ENCODE results near the gene TM9SF2.
A peak's percentile ranks its signal among the peaks of the same experiment; 100 is the strongest.

Gene TM9SF2

DNA sequence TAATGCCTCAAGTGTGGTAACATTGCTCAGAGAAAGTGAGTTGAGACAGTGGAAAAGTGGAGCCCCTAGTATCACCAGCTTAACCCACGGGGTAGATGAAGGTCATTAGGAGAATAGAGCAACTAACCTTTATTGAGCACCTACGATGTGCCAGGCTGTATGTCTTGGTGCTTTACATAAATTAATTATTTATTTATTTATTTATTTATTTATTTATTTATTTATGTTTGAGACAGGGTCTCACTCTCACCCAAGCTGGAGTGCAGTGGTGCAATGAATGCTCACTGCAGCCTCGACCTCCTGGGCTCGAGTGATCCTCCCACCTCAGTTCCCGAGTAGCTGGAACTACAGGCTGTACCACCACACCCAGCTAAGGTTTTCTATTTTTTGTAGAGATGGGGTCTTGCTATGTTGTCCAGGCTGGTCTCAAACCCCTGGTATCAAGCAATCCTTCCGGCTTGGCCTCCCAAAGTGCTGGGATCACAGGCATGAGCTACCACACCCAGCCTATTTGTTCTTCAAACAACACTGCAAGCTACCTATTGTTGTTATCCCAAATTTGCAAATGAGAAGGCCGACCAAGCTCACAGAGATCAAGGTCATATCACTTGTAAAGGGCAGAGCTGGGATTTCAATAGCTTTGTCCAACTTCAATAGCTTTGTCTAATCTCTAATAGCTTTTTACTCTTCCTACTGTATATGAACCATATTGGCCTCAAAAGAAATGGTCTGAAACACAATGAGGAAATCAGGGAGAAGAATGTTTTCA, 79.4 kb downstream of the TM9SF2 start:
- no peak for DNase-seq

DNA sequence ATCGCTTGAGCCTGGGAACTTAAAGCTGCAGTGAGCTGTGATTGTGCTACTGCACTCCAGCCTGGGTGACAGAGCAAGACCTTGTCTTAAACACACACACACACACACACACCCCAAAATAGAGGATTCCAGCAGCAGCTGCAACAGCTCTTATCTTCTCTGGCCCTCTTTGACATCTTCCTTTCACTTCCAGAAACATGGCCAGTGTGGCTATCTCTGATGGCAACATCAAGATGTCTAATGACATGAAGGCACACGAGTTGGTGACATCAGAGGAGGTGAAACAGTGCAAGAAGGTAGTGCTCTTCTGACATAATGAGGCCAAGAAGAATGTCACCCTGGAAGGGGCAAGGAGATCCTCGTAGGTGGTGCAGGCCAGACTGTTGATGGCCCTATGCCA, 81.2 kb downstream of the TM9SF2 start:
- no peak for DNase-seq

DNA sequence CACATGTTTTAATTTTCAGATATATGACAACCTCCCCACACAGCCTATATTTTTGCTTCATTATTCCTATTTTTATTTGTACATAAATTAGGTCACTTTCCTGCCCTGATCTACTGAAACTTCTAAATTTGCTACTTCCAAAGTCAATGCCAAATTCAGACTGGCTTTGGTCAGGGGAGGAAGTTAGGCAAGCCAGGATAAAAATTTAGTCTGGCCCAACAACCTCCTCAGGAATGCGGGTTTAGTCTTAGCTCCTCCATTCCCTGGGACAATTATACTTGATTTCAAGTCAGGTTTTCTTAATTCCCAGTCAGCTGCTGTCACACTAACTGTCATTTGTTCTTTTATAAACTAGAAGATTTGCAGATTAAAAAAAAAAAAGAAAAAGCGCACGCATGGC, 84.3 kb downstream of the TM9SF2 start:
- no peak for DNase-seq

DNA sequence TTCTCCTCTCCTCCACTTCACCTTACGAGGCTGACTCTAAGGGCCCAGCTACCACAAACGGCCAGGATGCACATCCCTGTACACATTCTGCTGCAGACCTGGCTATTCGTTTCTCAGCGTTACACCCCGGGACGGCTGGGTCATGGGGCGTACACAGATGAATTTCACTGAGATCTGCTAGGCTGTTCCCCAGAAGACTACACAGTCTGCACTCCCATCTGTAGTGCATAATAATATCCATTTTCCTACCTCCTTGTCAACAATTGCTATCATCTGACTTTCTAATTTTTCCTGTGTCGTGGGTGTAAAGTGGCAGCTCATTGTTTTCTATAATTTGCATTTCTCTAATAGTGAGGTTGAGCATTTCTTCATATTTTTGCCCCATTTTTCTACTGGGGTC, 85.7 kb downstream of the TM9SF2 start:
- no peak for DNase-seq

DNA sequence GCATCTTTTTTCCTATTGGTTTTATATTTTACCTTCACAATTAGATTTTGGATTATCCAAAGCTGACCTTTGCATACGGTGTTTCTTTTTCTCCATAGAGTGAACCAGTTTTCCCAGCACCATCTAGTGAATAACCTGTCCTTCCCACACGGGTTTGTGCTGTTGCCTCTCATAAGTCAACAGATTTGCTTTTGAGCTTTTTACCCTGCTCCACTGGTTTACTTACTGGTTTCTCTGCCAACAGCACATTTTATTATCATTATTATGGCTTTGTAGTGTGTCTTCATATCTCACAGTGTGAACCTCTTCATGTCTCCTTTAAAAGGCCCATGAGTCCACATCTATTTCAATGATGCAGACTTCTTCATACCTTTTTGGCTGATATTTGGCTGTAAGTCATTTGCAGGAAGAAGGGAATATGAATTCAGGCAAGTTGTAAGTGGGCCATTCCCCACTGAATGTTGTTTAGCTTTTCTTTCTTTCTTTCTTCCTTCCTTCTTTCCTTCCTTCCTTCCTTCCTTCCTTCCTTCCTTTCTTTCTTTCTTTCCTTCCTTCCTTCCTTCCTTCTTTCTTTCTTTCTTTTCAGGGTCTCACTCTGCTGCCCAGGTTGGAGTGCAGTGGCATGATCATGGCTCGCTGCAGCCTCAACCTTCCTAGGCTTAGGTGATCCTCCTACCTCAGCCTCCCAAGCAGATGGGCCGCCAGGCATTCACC, 86.8 kb downstream of the TM9SF2 start:
- no peak for DNase-seq

DNA sequence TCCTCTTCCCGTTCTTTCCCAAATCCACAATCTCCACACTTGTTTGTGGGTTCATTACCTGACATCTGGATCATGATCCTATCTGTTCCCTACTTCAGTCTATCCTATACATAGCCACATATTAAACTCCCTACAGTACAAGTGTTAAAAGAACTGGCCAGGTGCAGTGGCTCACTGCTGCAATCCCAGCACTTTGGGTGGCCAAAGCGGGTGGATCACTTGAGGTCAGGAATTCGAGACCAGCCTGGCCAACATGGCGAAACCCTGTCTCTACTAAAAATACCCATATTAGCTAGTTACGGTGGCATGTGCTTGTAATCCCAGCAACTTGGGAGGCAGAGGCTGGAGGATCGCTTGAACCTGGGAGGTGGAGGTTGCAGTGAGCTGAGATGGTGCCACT, 88.3 kb downstream of the TM9SF2 start:
- no peak for DNase-seq

DNA sequence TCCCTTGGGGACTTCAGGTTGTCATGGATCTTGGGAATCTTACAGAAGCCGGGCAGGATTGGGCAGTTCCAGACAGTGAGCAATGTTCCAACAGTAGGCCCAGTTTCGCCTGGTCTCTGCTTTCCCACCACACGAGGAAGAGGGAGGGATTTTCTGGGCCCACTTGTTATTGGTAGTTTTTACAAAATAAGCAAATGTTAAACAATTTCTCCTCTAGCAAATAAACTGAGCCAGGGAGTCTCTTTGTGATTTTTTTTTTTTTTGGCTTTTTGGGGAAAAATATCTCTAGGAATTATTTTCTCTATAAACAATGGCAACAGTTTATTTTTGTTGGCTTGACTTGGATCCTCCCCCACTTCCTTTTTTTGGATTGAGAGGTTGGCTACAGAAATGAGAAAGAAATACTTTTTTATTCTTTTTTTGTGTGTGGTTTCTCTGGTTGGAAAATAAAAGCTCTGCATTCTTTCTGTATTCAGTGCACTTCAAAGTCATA, 89.3 kb downstream of the TM9SF2 start:
- no peak for DNase-seq

DNA sequence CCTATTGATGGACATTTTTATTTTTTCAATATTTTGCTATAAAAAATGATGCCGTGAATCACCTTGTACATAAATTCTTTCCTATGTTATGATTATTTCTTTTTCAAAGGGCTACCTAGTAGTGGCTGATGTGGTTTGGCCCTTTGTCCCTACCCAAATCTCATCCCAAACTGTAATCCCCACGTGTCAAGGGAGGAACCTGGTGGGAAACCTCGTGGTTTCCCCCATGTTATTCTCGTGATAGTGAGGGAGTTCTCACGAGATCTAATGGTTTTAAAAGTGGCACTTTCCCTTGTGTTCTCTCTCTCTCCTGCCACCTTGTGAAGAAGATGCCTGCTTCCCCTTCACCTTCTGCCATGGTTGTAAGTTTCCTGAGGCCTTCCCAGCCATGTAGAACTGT, 94.9 kb downstream of the TM9SF2 start:
- no peak for DNase-seq

DNA sequence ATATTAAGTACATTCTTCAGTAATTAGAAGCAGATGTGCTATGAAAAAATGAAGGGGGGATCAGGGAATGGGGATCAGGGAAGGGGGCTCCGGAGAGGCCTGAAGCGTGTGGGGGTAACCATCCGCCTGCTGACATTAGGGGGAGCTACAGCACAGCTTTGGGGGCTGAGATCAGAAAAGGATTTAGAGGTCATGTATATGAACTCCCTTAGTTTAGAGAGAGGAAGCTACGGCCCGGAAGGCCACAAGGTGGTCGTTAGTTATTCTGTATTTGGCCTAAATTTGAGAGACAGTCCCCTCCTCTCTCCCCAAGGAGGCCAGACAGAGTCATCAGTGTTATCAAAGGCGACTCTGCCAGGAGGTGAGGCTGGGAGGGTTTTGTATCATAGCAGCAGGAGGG, 99.0 kb downstream of the TM9SF2 start:
- no peak for DNase-seq

DNA sequence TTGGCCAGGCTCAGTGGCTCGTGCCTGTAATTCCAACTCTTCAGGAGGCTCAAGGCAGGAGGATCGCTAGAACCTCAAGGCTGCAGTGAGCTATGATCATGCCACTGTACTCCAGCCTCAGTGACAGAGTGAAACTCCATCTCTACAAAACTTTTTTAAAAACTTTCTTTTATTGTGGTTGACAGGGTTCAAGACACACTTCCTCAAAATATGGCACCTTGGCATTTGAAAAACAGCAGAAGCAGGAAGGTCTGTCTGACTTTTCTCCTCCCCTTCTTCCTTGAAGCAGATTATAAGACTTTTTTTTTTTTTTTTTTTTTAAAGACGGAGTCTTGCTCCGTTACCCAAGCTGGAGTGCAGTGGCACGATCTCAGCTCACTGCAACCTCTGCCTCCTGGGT, 100.3 kb downstream of the TM9SF2 start:
- DNase-seq: no peak

DNA sequence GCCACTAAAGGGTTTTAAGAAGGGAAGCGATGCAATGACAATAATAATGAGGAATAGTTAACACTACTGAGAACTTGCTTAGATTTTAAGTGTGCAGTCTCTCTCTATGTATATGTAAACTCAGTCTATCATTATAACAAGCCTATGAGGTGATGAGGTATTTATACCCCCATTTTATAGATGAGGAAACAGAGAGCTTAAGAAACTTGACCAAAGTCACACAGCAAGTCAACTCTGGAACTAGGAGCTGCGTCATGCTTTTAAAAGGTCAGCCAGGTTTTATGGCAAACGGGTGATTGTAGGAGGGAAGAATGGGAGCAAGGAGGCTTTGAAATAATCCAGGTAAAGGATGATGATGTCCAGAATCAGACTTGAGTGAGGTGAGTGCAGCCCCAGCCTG, 103.4 kb downstream of the TM9SF2 start:
- no peak for DNase-seq

DNA sequence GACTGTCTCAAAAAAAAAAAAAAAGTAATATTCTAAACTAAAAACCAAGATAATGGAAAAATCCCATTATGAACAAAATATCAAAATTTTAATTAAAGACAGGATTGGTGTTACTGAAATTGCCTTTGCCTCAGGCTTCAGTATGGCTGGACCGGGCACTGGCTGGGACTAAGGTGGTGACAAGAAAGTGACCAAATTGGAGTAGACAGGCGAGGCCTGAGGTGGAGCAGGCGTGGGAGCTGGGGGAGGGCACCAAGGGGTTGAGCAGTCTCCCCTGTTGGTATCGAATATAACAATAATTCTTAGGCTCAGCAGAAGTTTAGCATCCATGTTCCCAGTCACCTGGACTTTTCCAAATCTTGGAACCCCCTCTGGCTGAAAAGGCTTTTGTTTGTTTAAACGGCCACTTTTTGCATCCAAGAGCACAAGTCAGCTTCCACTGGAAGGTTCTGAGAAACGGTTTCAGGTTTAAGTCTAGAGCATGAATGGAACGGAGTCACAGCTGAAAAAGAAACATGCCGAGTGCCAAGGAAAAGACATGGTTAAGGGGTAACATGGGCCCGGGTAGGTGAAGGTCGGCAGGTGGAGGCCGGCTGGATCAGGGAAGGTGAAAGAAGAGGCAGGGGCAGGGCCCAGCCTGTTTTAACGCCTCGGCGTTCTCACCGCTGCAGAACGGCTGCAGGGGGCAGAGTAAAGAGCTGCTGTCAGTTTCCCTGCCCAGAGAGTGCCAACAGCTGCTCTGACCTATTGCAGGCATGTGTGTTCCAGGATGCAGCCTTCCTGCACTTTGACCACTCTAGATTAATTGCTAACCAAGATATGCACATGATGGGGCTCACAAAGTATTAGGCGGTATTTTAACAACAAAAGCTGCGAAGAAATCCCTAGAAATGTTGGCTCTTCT, 104.4 kb downstream of the TM9SF2 start:
- DNase-seq: peak; percentile 45

DNA sequence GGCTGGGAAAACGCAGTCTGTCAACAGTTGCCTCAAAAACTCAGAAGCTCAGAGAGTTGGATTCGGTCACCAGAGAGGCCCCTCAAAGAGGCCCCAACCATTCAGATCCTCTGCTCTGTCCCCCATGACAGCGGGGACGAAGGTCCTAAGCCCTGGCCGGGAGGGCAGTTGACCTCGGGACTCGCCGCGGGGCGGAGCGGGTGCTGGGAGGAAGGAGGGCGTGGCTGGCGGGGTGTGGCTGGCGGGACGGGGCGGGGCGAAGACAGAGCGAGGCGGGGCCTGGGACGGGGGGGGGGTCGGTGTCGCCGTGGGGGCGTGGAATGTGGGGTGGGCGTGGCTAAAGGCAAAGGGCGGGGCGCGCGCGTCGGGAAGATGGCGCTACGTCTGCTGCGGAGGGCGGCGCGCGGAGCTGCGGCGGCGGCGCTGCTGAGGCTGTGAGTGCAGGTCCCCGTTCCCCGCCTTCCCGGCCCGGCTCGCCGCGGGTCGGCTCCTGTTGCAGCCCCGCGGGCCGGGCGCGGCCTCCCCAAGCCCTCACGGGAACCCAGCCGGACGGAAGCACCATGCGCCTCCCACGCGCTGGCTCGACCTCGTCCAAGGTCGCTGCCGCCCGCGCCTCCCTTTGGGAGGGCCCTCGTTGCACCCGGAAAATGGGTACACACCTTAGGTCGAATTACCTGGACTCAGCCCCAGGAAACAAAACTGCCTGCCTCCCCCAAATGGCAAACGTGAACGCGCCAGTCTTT, 105.2 kb downstream of the TM9SF2 start, which contains the start of gene CLYBL:
CLYBL (plus strand) TSS at position 367 of the 743 bp plus-strand sequence.
- peak; percentile 91 for DNase-seq

DNA sequence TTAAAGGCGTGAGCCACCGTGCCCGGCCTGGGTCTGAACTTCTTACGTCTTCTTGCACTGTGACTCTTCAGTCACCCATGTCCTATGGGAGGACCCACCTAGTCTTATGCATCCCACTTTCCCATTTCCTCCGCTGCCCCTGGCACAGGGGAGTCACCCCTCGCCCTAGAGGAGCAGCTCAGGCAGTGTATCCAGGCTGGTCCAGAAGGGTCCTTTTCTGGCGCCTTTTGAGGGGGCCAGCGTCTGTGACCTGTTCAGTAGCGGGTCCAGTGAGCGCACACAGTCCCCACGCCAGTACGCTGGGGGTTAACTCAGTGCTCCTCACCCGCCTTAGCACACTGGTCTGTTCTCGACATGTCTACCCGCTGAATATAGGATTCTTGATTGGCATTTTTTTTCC, 107.1 kb downstream of the TM9SF2 start:
- DNase-seq: no peak

DNA sequence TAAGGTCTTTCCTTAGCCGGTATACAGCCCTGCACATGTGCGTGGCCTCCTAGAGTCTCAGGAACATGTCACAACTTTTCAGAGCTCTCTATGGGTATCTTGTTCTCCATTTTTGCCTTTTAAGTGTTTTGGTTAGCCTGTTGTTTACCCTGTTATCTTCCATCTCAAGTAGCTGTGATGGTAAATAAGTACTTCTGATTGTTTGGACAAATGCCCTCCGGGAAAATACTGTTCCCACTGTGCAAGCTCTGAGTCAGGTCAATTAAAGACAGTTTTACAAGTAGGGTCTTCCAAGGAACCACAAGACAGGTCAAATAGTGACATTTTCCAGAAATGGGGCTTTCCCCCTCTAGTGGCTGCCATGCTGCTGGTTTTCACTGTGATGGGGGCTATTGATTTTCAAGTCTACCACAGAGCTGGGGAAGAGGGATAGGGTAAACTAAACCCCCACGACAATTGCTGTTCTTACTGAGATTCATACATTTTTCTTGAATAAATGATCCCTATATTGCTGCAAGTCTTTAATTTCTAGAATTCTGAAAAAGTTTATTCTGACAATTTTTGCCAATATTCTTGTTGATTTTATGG, 109.5 kb downstream of the TM9SF2 start:
- no peak for DNase-seq

Data from activated gamma-delta T cell treated with Interleukin-2 at 50 U/mL for 16 hours (primary cell).